ENCODE data around the gene KRTAP16-1.
A peak's percentile ranks its signal among the peaks of the same experiment; 100 is the strongest.
"Not testable (repeated sequence)": the region's sequence is repeated elsewhere in the genome, so short reads cannot be mapped to it uniquely, and the experiment has no call there.

The KRTAP16-1 gene, protein sequence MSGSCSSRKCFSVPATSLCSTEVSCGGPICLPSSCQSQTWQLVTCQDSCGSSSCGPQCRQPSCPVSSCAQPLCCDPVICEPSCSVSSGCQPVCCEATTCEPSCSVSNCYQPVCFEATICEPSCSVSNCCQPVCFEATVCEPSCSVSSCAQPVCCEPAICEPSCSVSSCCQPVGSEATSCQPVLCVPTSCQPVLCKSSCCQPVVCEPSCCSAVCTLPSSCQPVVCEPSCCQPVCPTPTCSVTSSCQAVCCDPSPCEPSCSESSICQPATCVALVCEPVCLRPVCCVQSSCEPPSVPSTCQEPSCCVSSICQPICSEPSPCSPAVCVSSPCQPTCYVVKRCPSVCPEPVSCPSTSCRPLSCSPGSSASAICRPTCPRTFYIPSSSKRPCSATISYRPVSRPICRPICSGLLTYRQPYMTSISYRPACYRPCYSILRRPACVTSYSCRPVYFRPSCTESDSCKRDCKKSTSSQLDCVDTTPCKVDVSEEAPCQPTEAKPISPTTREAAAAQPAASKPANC

DNA sequence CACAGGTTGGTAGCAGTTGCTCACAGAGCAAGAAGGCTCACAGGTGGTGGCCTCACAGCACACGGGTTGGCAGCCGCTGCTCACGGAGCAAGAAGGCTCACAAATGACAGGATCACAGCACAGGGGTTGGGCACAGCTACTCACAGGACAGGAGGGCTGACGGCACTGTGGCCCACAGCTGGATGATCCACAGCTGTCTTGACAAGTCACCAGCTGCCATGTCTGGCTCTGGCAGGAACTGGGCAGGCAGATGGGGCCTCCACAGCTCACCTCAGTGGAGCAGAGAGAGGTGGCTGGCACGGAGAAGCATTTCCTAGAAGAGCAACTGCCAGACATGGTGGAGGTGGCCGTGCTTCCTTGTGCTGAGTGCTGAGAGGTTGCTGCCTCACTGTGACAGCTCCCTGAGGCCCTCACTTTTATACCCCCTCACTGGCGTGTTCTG lies at the start of gene KRTAP16-1:
Gene KRTAP16-1 (minus strand): TSS at position 392 of the 442 bp plus-strand sequence. CDS start 56 bp downstream, at position 336.
- DNase-seq (ENCODE audit: low spot score): no peak

GRCh38 chr17:41354536-41354935 lies 45.4 kb upstream of the KRTAP16-1 start:
- no peak for DNase-seq (ENCODE audit: low spot score)

DNA sequence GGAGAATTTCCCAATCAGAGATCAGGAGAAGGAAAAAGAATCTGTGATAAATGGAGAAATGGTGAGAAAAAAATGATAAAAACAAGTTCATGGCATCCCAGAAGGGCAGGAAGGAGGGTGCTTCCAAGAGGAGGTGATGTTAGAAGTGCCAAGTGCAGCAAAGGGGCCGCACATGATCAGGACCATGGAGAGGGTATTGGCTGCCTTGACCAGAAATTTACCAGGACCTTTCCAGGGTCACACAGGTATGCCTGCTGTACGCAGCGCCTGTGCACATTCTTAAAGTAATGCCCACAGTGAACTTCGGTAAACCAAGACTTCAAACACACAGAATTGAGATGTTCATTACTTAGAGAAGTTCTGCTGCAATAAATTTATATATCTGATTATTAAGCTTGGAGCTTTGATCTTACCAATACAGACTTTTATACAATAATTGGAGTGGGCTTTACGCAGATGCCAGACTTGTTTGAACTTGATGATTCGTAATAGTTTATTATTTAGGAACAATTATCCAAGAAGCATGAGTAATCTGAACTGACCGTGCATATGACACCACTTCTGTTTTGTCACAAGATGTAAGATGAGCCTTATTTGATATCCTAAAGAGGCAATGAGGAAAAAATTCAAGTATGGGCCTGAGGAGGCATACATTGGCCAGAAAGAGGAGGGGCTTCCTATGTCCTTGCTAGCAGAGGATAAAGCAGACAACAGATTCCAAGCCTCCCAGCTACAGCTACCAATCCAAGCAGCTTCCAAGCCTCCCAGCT lies 43.7 kb upstream of the KRTAP16-1 start:
- DNase-seq (ENCODE audit: low spot score): peak; percentile 47

DNA sequence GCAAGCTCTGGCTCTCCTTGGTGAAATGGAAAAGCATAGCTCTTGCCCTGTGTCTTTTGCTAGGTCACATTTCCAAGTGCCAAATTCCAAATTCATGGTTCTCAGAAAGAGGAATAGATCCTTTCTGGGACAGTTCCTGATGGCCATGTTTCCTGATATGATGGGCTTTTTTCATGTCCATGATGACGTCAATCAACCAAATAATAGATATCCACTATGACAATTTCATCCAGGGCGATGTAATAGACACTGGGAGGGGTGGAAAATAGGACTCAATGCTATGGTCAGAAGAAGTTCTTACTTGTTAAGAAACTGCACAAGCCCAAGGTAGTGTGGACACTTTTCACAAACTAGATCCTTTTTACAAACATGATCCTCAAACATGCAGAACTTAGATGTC lies 42.1 kb upstream of the KRTAP16-1 start:
- no peak for DNase-seq (ENCODE audit: low spot score)

DNA sequence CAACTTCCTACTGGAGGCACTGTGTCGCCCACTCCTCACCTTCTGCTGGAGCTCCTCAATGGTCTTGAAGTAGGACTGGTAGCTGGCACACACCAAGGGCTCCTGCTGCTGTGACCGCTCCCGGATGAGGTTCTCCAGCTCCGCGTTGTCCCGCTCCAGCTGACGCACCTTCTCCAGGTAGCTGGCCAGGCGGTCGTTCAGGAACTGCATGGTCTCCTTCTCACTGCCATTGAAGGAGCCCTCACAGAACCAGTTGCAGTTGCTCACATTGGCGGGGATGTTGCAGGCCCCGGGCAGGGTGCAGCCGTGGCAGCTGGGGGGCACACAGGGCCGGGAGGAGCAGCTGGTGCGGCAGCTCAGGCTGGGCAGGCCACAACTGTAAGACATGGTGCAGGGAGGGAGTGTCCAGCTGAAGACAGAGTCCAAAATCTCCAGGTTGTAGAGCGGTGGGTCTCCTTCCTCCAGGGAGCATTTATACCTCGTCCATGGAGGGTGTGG lies 41.3 kb upstream of the KRTAP16-1 start, which contains the start of gene KRT33A:
Gene KRT33A (minus strand): TSS at position 448 of the 498 bp plus-strand sequence. CDS start 61 bp downstream, at position 387.
- not testable (repeated sequence) for DNase-seq (ENCODE audit: low spot score)

DNA sequence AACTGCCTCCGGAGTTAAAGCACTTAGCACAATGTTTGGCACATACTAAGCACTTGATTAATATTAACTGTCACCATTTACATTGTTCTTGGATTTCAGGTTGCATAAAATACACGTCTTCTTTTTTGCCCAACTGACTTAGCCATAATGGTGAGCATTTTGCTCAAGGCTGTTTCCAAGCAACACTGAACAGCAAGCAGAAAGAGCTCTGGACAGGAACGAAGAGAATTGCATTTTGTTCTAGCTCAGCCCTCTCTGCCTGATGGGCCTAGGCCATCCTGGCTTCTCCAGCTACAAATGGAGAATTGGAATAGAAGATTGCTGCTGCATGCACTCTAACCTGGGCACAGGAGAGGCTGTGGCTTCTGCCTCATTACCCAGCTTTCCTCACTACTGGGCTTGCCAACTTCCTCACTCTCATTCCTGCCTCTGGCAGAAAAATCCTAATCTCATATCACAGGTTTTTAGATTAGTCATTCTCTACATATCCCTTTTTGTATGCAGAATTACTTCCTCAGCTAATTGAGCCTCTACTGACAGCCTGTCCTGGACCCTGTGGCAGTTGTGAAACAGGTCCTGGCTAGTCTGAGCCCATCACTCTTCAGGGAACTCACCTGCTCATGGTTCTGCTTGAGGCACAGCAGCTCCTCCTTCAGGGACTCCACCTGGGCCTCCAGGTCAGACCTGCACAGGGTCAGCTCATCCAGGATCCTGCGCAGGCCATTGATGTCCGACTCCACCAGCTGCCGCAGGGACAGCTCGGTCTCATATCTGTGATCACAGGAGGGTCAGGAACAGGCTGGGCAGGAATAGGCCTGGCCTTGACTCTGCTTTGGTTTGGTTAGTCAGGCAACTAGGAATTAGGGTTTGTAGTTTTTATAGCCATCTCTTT lies 39.0 kb upstream of the KRTAP16-1 start:
- no peak for DNase-seq (ENCODE audit: low spot score)

DNA sequence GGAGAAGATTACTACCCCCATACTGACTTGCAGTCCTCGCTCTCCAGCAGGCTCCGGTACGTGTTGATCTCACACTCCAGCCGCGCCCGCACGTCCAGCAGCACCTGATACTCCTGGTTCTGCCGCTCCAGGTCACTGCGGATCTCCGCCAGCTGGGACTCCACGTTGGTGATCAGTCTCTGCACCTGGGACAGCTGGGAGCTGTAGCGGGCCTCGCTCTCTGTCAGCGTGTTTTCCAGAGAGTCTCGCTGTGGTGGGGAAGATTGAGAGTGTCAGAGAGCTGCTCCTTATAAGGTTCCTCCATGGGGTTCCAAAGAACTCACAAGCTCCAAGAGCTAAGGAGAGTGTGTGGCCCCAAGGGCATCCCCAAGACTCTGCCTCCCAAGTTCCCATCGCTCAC lies 37.3 kb upstream of the KRTAP16-1 start:
- not testable (repeated sequence) for DNase-seq (ENCODE audit: low spot score)

- no peak for DNase-seq (ENCODE audit: low spot score)
Observed at GRCh38 chr17:41345992-41346391, 36.9 kb upstream of the KRTAP16-1 start.

GRCh38 chr17:41343029-41343428 lies 33.9 kb upstream of the KRTAP16-1 start:
- DNase-seq (ENCODE audit: low spot score): no peak

GRCh38 chr17:41340934-41341861 lies 32.1 kb upstream of the KRTAP16-1 start:
- no peak for DNase-seq (ENCODE audit: low spot score)

DNA sequence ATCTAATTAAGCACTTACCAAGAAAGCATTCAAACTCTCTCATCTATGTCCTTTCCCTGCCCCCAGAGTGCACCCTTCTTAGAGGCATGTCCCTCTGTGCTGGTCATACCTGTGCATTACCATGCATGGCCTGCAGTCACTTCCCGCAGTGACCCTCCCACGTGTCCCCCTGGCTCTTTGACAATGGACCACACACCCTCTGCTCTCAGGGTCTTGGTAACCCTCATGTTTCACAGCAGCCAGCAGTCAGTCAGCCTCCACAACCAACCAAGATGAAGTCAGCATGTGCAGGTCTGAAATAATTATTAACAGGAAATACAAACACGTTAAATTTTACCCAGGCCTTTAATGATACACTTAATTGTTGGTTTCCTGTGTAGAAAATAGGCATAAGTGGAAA lies 31.4 kb upstream of the KRTAP16-1 start:
- no peak for DNase-seq (ENCODE audit: low spot score)

DNA sequence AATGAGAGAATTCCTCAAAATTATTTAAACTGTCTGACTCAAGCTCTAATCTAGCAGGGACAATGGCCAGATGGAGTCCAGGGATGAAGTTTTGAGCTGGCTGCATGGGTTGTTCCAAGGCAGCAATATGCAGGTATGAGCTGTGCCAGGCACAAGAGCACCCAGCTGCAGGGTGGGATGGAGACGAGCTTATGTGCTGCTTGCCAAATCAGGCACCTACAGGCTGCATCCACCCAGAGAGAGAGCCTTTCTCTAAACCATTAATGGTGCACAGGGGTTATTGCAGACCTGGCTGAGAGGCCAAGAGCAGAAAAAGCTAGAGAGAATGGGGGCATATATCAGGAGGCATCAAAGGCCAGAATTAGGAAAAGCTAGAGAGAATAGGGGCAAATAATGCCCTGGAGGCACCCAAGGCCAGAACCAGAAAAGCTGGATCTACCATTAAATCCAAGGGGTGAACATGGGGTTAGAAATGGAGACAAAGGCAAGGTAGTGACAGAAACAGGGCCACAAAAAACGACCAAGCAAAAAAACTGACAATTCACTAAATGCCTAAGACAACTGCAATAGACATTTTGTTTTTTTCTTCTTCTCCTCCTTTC lies 30.6 kb upstream of the KRTAP16-1 start:
- DNase-seq (ENCODE audit: low spot score): no peak

GRCh38 chr17:41338961-41339485 lies 29.9 kb upstream of the KRTAP16-1 start:
- DNase-seq (ENCODE audit: low spot score): no peak

- DNase-seq (ENCODE audit: low spot score): no peak
Observed at GRCh38 chr17:41335747-41336146, 26.6 kb upstream of the KRTAP16-1 start.

GRCh38 chr17:41334385-41335305 lies 25.5 kb upstream of the KRTAP16-1 start:
- no peak for DNase-seq (ENCODE audit: low spot score)

DNA sequence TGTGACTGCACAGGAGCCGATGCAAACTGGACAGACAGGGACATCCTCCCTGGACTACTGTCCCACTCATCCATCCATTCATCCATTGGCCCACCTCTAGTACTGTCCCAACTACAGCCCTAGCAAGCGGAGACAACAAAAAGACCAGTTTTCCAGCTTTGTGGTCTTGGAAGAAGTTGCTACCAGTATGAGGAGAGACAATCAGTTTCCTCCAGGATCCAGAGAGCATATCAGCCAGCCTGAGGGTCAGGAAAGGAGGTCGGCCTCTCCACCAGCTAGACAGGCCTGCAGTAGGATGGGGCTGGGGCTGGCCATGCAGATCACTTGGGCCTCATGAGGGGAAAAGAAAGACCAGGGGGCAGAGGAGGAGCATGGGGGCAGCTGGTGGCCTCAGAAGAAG lies 24.7 kb upstream of the KRTAP16-1 start:
- no peak for DNase-seq (ENCODE audit: low spot score)

- no peak for DNase-seq (ENCODE audit: low spot score)
Observed at GRCh38 chr17:41333098-41333497, 24.0 kb upstream of the KRTAP16-1 start.

- DNase-seq (ENCODE audit: low spot score): no peak
Observed at GRCh38 chr17:41332239-41332638, 23.1 kb upstream of the KRTAP16-1 start.

DNA sequence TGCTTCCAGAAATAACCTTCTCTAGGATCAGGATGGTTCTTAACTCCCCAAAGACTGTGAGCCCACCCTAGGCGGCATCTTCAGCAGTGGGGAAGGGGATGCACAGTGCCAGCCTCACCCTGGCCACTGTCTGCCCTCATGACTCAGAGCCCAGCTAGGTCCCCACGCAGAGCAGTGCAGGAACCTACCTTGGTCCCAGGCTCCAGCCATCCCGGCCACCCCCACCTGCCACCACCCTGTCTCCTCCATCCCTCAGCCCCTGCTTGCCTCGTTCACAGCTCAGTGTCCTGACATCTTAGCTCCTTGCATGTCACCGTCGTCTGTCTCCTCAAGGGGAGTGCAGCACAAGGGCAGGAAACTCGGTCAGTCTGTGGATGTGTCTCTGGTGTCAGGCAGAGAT lies 22.5 kb upstream of the KRTAP16-1 start:
- no peak for DNase-seq (ENCODE audit: low spot score)

All from iPS-NIHi11 (cell line).